ENCODE results near the gene POFUT2. TPM values are rescaled to one million over a fixed set of nuclear protein-coding genes. Genes with fewer than 3 reads are reported as not detected.

POFUT2 gene
- total RNA-seq, 1 experiment from 2014 or later = 31.4 TPM

- CTCF ChIA-PET = no interaction called here
- no peak for DNase-seq
- H3K27ac Mint-ChIP-seq (ENCODE audit: unreplicated experiment) = no peak overlapping the region
- H3K9me3 Mint-ChIP-seq (ENCODE audit: low read depth, unreplicated experiment) = peaks cover 11% of the 10 kb centered on the region
- H3K36me3 Mint-ChIP-seq (ENCODE audit: insufficient read depth, unreplicated experiment) = no peaks in the 10 kb centered on the region
- intact Hi-C loops (cut with micrococcal nuclease; ENCODE audit: unreplicated experiment) = no loop called here
- no peaks in the 10 kb centered on the region for H3K4me1 Mint-ChIP-seq (ENCODE audit: low read depth, unreplicated experiment)
- TF ChIP-seq CTCF (IDR thresholded peaks at IDR 0.05; ENCODE audit: unreplicated experiment) = no peak
- H3K4me3 Mint-ChIP-seq (ENCODE audit: low read depth, unreplicated experiment) = no peak overlapping the region
- H3K27me3 Mint-ChIP-seq (ENCODE audit: unreplicated experiment) = peaks cover 38% of the 10 kb centered on the region
- BruUV-seq (replicated peaks) = no TSS peak
Measured at GRCh38 chr21:45215213-45215612, 72.5 kb downstream of the POFUT2 start.

Other genes starting within 250 kb of the POFUT2 start
- 1.7 and 2.8 TPM in 2 replicates for gene ADARB1, start 213.3 kb downstream of the POFUT2 start, total RNA-seq (2022)
- 54.5 and 82.9 TPM in 2 replicates for gene COL18A1, start 117.3 kb upstream of the POFUT2 start, total RNA-seq (2022)